ENCODE data around the gene TGM1. TPM values are rescaled to one million over a fixed set of nuclear protein-coding genes. Genes with fewer than 3 reads are reported as not detected.
A peak's percentile ranks its signal among the peaks of the same experiment; 100 is the strongest.

TGM1 gene
- total and polyA plus RNA-seq, 10 of the 15 experiments (the other 5 are each of a cell fraction or from before 2014, with no cell fraction given) = 0.05 to 5.9 (median 1.8) TPM

- RAD21 ChIA-PET (ENCODE audit: unreplicated experiment) = interaction anchor here (5.7 kb wide), 1 partner anchor 23 kb away, joined by 59 read pairs; the partner anchor contains the start of gene RABGGTA
- POLR2A ChIA-PET = interaction anchor here (0.7 to 9.2 kb wide), 3 partner anchors 13 to 37 kb away, joined by 3 to 171 read pairs (median 3); partner anchors contain the start of gene RABGGTA
- H3K9me3 ChIP-seq (replicated peaks; ENCODE audit: control insufficient read depth, insufficient read depth, low read length) = no peaks in the 10 kb centered on the region
- TF ChIP-seq FOS (IDR thresholded peaks at IDR 0.05; ENCODE audit: borderline replicate concordance, extremely low read depth, insufficient read length) (no peak), RELA (IDR thresholded peaks at IDR 0.05; ENCODE audit: borderline replicate concordance, partially characterized antibody) (no peak), ZBTB40 (IDR thresholded peaks at IDR 0.05; ENCODE audit: borderline replicate concordance) (no peak), PAX5 (IDR thresholded peaks at IDR 0.05; ENCODE audit: borderline replicate concordance, low read depth, low read length) (no peak), BMI1 (IDR thresholded peaks at IDR 0.05; ENCODE audit: borderline replicate concordance) (no peak), SREBF1 (IDR thresholded peaks at IDR 0.05; ENCODE audit: low read length) (no peak), RUNX3 (IDR thresholded peaks at IDR 0.05; ENCODE audit: low read length) (no peak), E2F4 (IDR thresholded peaks at IDR 0.05; ENCODE audit: low read depth, low read length) (no peak), BCLAF1 (IDR thresholded peaks at IDR 0.05) (no peak), POU2F2 (IDR thresholded peaks at IDR 0.05; ENCODE audit: borderline replicate concordance, low read depth, low read length) (no peak)
These were observed 13.6 kb downstream of the TGM1 start for GRCh38 chr14:24249230-24250021.

More at GRCh38 chr14:24249230-24250021, 13.6 kb downstream of the TGM1 start:
- intact Hi-C loops (cut with micrococcal nuclease; ENCODE audit: unreplicated experiment) = no loop called here
- Histone ChIP-seq H3K27me3 (replicated peaks in 1 of 2; ENCODE audit: control insufficient read depth in 2 of 2, insufficient read depth in 2 of 2, low read length in 1 of 2) (no peaks in the 10 kb centered on the region), H3K27ac (ENCODE audit: control insufficient read depth, insufficient read depth) (peak overlapping the region; percentile 13; the same call in 1 of the 2 replicates), H3K4me2 (ENCODE audit: control insufficient read depth, insufficient read depth) (0 out of 2 replicates have a peak overlapping the region, but pooled peaks have one; percentile 21), H4K20me1 (ENCODE audit: control insufficient read depth, insufficient read depth) (no peaks in the 10 kb centered on the region), H3K36me3 (ENCODE audit: control insufficient read depth in 2 of 2, insufficient read depth in 2 of 2, low read length in 1 of 2) (peaks cover 0 to 3% of the 10 kb centered on the region in 2 experiments; a peak in 2 of 4 replicates), H2AFZ (ENCODE audit: control insufficient read depth, low read depth, low read length) (no peak overlapping the region; the same call in 1 of the 2 replicates), H3K9ac (ENCODE audit: control insufficient read depth, insufficient read depth, low read length) (no peak overlapping the region), H3K4me1 (ENCODE audit: control insufficient read depth, insufficient read depth, low read length) (peaks cover 38% of the 10 kb centered on the region), H3K79me2 (ENCODE audit: control insufficient read depth, insufficient read depth, low read length) (no peaks in the 10 kb centered on the region), H3K4me3 (peak overlapping the region; percentile 35; the same call in 1 of the 2 replicates)
- ChIA-PET CTCF (interaction anchor here (1.0 to 12.3 kb wide), 4 partner anchors 15 to 59 kb away, joined by 3 to 368 read pairs (median 148); partner anchors contain the start of genes CIDEB, DHRS1, NOP9 and RABGGTA), SMC1A (ENCODE audit: uncharacterized antibody, unreplicated experiment) (interaction anchor here (1.0 to 11.0 kb wide), 2 partner anchors 24 to 47 kb away, joined by 3 to 141 read pairs; partner anchors contain the start of gene RABGGTA)
- ATAC-seq (no peak), FAIRE-seq (no peak), DNase-seq (ENCODE audit: low read depth, low spot score) (no peak)
- 68% methylated on average over 13 of the region's 13 CpGs for WGBS (ENCODE audit: insufficient coverage, insufficient replicate concordance, low lambda C conversion rate, missing lambda C conversion rate)
- in situ Hi-C loops (cut with MboI) = no loop called here
- no TSS peak for BruUV-seq (replicated peaks)
